ENCODE data around the gene GNG14. TPM values are rescaled to one million over a fixed set of nuclear protein-coding genes. Genes with fewer than 3 reads are reported as not detected.

GNG14 gene
- polyA plus RNA-seq (2012; ENCODE audit: insufficient read length, low read depth) = not detected

GRCh38 chr19:12687496-12688196 is at the start of gene GNG14:
Gene GNG14, plus strand, starts transcription at chr19:12687998. Its CDS starts 51 bp downstream, at chr19:12688049.
- TF ChIP-seq FOXP2 (optimal IDR thresholded peaks at IDR 0.05; ENCODE audit: borderline replicate concordance, extremely low read depth, extremely low read length, insufficient read depth) (no peak), POLR2AphosphoS5 (IDR thresholded peaks at IDR 0.05; ENCODE audit: low read depth, low read length) (no peak), TAF1 (IDR thresholded peaks at IDR 0.05; ENCODE audit: borderline replicate concordance, insufficient read depth, low read length) (no peak), SIN3A (IDR thresholded peaks at IDR 0.05; ENCODE audit: borderline replicate concordance, insufficient read depth, low read length) (no peak)
- TF ChIP-seq, protein P1, sequence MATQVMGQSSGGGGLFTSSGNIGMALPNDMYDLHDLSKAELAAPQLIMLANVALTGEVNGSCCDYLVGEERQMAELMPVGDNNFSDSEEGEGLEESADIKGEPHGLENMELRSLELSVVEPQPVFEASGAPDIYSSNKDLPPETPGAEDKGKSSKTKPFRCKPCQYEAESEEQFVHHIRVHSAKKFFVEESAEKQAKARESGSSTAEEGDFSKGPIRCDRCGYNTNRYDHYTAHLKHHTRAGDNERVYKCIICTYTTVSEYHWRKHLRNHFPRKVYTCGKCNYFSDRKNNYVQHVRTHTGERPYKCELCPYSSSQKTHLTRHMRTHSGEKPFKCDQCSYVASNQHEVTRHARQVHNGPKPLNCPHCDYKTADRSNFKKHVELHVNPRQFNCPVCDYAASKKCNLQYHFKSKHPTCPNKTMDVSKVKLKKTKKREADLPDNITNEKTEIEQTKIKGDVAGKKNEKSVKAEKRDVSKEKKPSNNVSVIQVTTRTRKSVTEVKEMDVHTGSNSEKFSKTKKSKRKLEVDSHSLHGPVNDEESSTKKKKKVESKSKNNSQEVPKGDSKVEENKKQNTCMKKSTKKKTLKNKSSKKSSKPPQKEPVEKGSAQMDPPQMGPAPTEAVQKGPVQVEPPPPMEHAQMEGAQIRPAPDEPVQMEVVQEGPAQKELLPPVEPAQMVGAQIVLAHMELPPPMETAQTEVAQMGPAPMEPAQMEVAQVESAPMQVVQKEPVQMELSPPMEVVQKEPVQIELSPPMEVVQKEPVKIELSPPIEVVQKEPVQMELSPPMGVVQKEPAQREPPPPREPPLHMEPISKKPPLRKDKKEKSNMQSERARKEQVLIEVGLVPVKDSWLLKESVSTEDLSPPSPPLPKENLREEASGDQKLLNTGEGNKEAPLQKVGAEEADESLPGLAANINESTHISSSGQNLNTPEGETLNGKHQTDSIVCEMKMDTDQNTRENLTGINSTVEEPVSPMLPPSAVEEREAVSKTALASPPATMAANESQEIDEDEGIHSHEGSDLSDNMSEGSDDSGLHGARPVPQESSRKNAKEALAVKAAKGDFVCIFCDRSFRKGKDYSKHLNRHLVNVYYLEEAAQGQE (IDR thresholded peaks at IDR 0.05; ENCODE audit: insufficient read depth in 1 of 2, low read depth in 2 of 2, low read length in 2 of 2) = no peak

GRCh38 chr19:12638611-12639182 is 49.1 kb upstream of the GNG14 start:
- no peak for TF ChIP-seq SIN3A (IDR thresholded peaks at IDR 0.05; ENCODE audit: borderline replicate concordance, insufficient read depth, low read length)
- TF ChIP-seq POLR2AphosphoS5 (IDR thresholded peaks at IDR 0.05; ENCODE audit: low read depth, low read length) = no peak
- no peak for TF ChIP-seq TAF1 (IDR thresholded peaks at IDR 0.05; ENCODE audit: borderline replicate concordance, insufficient read depth, low read length)

DNA sequence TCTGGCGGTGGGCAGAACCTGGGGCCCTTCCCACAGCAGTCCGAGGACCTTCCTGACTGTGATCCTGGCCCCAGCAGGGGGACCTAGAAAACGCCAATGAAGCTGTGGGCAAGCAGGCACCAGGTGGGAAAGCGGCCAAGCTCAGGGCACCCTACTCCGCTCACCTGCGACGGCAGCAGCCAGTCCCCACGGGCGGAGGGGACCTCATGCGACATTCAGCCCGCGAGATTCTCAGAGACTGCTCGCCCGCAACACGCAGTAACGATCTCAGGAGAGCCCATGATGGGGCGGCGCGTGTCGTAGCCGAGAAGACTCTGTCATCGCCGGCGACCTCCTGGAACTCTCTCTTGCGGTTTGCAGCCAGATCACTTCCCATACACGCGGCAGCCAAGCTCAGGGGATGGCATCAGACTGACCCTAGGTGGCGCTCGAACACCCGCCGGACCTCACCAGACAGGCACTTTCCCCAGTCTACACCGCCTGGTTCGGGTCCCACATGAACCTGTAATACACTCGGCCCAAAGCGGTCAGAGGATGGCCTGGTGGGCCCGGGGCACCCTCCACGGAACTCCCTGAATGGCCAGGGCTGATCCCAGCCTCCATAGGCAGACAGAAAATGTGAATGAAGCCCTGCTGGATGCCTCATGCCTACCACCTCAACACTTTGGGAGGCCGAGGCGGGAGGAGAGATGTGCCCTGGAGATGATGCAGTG is 47.7 kb upstream of the GNG14 start:
- TF ChIP-seq FOXP2 (optimal IDR thresholded peaks at IDR 0.05; ENCODE audit: borderline replicate concordance, extremely low read depth, extremely low read length, insufficient read depth) (no peak), POLR2AphosphoS5 (IDR thresholded peaks at IDR 0.05; ENCODE audit: low read depth, low read length) (no peak), TAF1 (IDR thresholded peaks at IDR 0.05; ENCODE audit: borderline replicate concordance, insufficient read depth, low read length) (no peak), SIN3A (IDR thresholded peaks at IDR 0.05; ENCODE audit: borderline replicate concordance, insufficient read depth, low read length) (no peak)
- TF ChIP-seq, protein P1 (IDR thresholded peaks at IDR 0.05; ENCODE audit: insufficient read depth in 1 of 2, low read depth in 2 of 2, low read length in 2 of 2) = no peak

- TF ChIP-seq POLR2AphosphoS5 (IDR thresholded peaks at IDR 0.05; ENCODE audit: low read depth, low read length) (no peak), SIN3A (IDR thresholded peaks at IDR 0.05; ENCODE audit: borderline replicate concordance, insufficient read depth, low read length) (no peak), FOXP2 (optimal IDR thresholded peaks at IDR 0.05; ENCODE audit: borderline replicate concordance, extremely low read depth, extremely low read length, insufficient read depth) (no peak), TAF1 (IDR thresholded peaks at IDR 0.05; ENCODE audit: borderline replicate concordance, insufficient read depth, low read length) (no peak)
- TF ChIP-seq, protein P1 (IDR thresholded peaks at IDR 0.05; ENCODE audit: insufficient read depth in 1 of 2, low read depth in 2 of 2, low read length in 2 of 2) = no peak
These were observed 46.3 kb upstream of the GNG14 start for GRCh38 chr19:12641456-12641855.

GRCh38 chr19:12642506-12642905 is 45.3 kb upstream of the GNG14 start:
- TF ChIP-seq, protein P1 (IDR thresholded peaks at IDR 0.05; ENCODE audit: insufficient read depth in 1 of 2, low read depth in 2 of 2, low read length in 2 of 2) = no peak
- TF ChIP-seq SIN3A (IDR thresholded peaks at IDR 0.05; ENCODE audit: borderline replicate concordance, insufficient read depth, low read length) (no peak), TAF1 (IDR thresholded peaks at IDR 0.05; ENCODE audit: borderline replicate concordance, insufficient read depth, low read length) (no peak)

Measured in PFSK-1 (cell line).